NCI-H128 (cell line): Measurements from ENCODE around the gene EPB41L4B.

Experiments used
- DNase-seq: peaks from one replicate; lab custom pipeline; 2025; ENCODE audit not compliant: unreplicated experiment; lab: John Stamatoyannopoulos, UW

EPB41L4B gene

GRCh38 chr9:109212768-109213167 is 108.1 kb downstream of the EPB41L4B start:
- DNase-seq: no peak

GRCh38 chr9:109206670-109207069 is 114.2 kb downstream of the EPB41L4B start:
- no peak for DNase-seq

GRCh38 chr9:109205526-109205925 is 115.3 kb downstream of the EPB41L4B start:
- DNase-seq: no peak

GRCh38 chr9:109203761-109204360 is 117.0 kb downstream of the EPB41L4B start:
- no peak for DNase-seq

- DNase-seq: no peak
Measured at GRCh38 chr9:109199676-109200075, 121.2 kb downstream of the EPB41L4B start.

GRCh38 chr9:109198736-109199382 is 122.0 kb downstream of the EPB41L4B start:
- no peak for DNase-seq

GRCh38 chr9:109193974-109194556 is 126.8 kb downstream of the EPB41L4B start:
- no peak for DNase-seq

DNA sequence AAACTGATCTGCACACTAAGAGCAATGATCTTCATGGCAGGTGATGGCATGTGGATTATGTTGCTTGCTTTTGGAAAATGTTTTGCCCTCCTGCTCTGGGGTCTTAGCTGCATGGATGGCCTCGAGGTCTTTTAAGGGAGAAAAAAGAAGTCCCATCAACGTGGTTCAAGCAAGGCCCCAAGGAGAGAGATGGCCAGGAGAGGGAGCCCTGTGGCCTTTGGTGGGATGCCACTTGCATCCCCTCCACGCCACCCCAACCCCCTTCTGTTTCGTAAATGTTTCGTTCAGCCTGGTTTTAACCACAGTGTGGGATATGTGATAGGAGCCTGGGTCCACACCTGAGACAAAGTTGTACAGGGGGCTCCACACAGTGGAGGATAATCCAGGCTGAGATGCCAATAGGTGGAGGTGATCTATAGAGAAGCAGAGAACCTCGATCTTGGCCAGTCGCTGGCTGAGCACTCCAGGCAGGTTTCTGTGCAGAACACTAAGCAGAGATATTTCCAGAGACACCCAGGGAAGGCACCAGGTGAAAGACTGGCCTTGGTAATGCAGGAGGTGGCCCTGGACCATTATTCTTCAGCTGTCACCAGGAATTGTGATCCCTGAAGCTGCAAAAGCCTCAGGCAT is 128.0 kb downstream of the EPB41L4B start:
- no peak for DNase-seq

- no peak for DNase-seq
Measured at GRCh38 chr9:109191746-109192145, 129.1 kb downstream of the EPB41L4B start.

DNA sequence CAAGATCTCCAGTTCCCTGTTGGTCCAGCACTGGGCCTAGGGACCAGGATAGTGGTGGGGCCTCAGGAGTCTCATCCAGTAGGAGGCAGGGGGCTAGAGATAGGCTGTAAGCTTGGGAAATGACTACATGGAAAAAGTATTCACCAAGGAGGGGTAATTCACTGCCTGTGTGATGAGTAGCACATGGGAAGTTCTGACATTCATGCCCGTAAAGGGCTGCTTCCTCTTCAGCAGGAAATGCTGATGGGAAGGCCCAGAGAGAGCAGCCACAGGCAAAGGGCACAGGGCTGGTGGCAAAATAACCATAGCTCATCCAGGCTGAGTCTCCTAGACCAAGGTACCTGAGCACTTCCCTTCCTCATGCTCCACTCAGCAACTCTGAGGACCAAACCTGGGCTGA is 130.7 kb downstream of the EPB41L4B start:
- no peak for DNase-seq

GRCh38 chr9:109186857-109187520 is 133.9 kb downstream of the EPB41L4B start:
- no peak for DNase-seq

DNA sequence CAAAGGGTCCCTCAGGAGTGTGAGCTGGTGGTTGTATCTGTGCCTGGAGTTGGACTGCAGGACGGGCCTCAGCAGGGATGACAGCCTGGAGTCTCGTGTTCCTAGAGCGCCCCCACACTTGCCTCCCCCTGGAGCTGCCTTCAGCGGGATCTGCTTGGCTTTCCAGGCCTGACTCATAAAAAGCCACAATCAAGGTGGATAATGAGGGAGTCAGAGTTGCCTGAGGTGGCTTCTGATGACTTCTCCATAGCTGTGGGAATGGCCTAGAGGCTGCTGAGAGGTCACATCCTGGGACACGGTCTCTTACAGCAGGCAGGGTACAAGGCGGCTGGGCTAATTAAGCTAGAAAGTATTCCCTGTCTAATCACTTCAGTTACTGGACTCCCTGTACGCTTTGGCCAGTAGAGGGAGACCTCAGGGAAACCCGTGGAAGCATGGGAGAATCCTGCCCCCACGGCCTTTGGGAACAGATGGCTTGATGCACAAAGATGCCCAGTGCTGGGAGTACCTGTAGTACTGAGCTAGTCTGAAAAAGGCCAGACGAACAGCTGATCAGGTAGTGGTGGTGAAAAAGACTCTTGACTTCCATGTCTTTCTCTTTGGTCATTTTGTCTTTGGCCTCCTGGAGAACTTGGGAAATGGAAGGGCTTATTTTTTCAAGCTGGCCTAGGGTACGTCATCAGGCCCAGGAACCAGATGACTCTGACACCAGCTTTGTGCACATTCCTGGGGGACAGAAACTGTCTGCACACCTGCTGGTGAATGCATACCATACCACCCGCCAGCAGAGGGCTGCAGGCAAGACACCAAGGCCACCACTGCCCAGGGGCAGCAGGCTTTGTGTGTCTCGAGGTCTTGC is 137.7 kb downstream of the EPB41L4B start:
- DNase-seq: no peak

DNA sequence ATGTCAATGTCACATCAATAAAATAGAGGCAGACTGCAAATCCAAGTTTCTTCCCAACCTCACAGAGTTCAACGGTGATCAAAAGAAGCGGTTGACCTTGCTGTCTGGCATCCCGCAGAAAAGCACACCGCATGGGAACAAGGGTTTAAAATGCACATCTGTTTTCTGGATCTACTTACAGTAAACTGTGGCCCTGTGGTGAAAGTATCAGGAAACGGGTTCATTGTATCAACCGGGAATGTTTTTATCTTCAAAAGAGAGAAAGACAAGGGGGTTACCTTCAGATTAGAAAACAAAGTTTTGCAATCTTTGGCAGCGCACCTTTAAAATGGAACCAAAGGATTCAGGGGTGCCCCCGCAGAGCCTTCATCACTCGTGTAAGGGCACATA is 138.3 kb downstream of the EPB41L4B start:
- no peak for DNase-seq

DNA sequence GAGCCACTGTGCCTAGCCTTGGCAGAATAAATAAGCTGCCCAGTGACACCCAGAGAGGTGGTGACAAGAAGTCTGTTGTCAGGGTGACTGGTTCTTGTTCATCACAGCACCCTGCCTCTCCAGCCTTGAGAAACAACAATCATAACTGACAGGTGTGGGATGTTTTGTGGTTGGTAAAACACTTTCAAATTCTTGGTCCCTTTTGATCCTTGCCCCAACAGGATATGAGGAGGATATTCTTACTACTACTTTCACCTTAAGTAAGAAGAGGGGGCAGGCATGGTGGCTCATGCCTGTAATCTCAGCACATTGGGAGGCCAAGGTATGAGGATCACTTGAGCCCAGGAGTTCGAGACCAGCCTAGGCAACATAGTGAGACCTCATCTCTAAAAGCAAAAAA is 139.6 kb downstream of the EPB41L4B start:
- no peak for DNase-seq

- DNase-seq: no peak
Measured at GRCh38 chr9:109179801-109180523, 140.9 kb downstream of the EPB41L4B start.

GRCh38 chr9:109176963-109177362 is 143.9 kb downstream of the EPB41L4B start:
- DNase-seq: no peak

GRCh38 chr9:109176386-109176785 is 144.5 kb downstream of the EPB41L4B start:
- no peak for DNase-seq

DNA sequence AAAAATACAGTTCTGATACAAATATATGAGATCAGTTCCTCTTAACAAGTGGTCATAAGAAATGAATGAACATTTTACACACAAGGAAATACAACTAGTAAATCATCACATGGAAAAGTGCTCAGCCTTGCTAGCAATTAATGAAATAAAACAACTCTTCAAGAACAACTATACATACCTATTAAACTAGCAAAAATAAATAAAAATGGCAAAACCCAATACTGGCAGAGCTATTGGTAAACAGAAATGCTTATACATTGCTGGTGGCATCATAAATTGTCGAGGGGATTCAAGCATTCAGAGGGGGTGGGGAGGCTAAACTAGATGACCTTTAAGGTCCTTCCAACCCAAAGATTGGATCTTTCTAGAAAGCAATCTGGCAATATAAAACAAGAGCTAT is 147.9 kb downstream of the EPB41L4B start:
- DNase-seq: no peak

DNA sequence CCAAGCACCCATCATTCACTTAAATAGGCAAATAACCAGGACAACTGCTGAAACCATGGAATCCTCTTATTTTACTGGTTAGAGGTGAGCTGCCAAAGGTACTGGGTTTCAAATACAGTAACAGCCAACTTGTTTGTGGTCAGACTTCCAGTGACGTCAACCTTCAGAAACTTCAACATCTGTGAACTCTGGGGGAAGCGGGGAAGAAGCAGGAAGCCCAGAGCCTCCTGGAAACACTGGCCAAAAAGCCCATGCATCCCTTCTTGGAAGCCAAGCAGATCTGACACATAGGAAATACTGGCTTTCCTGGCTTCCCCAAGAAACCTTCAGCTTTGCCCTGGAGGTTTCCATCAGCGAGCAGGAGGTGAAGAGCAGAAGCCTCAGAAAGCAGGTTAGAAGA is 148.9 kb downstream of the EPB41L4B start:
- DNase-seq: no peak

- no peak for DNase-seq
Measured at GRCh38 chr9:109168170-109168569, 152.7 kb downstream of the EPB41L4B start.
